HG02884 (cell line): ENCODE results near the gene NCOA1.

ENCODE experiments used
- ATAC-seq: cut with Tn5 transposase; IDR thresholded peaks from one replicate; pipeline ENCODE4 v1.9.1; 2021; ENCODE audit warnings: mild to moderate bottlenecking, moderate library complexity; ENCODE audit not compliant: unreplicated experiment

The NCOA1 gene

GRCh38 chr2:24725956-24726355, 234.9 kb downstream of the NCOA1 start:
- no peak for ATAC-seq

- no peak for ATAC-seq
Measured at GRCh38 chr2:24730481-24730880, 239.4 kb downstream of the NCOA1 start.

GRCh38 chr2:24731040-24731439, 240.0 kb downstream of the NCOA1 start:
- no peak for ATAC-seq

GRCh38 chr2:24731923-24732322, 240.9 kb downstream of the NCOA1 start:
- ATAC-seq: no peak

GRCh38 chr2:24734741-24735140, 243.7 kb downstream of the NCOA1 start:
- no peak for ATAC-seq

- ATAC-seq: no peak
Measured at GRCh38 chr2:24739354-24740025, 248.4 kb downstream of the NCOA1 start.

GRCh38 chr2:24740142-24740541, 249.1 kb downstream of the NCOA1 start:
- ATAC-seq: no peak

GRCh38 chr2:24742730-24743129, 251.7 kb downstream of the NCOA1 start:
- ATAC-seq: no peak

GRCh38 chr2:24743924-24744323, 252.9 kb downstream of the NCOA1 start:
- ATAC-seq: no peak

GRCh38 chr2:24744356-24744755, 253.3 kb downstream of the NCOA1 start:
- no peak for ATAC-seq

GRCh38 chr2:24745825-24746224, 254.8 kb downstream of the NCOA1 start:
- ATAC-seq: no peak

- ATAC-seq: no peak
Measured at GRCh38 chr2:24747299-24747698, 256.2 kb downstream of the NCOA1 start.

GRCh38 chr2:24749069-24749691, 258.1 kb downstream of the NCOA1 start:
- ATAC-seq: no peak

- no peak for ATAC-seq
Measured at GRCh38 chr2:24754985-24755705, 264.1 kb downstream of the NCOA1 start.

GRCh38 chr2:24756789-24757188, 265.7 kb downstream of the NCOA1 start:
- no peak for ATAC-seq

- ATAC-seq: no peak
Measured at GRCh38 chr2:24761866-24762265, 270.8 kb downstream of the NCOA1 start.

GRCh38 chr2:24762518-24762917, 271.5 kb downstream of the NCOA1 start:
- ATAC-seq: no peak

GRCh38 chr2:24763843-24764242, 272.8 kb downstream of the NCOA1 start:
- ATAC-seq: no peak

- no peak for ATAC-seq
Measured at GRCh38 chr2:24766609-24767008, 275.6 kb downstream of the NCOA1 start.

GRCh38 chr2:24768013-24768412, 277.0 kb downstream of the NCOA1 start:
- ATAC-seq: no peak

GRCh38 chr2:24768601-24769000, 277.5 kb downstream of the NCOA1 start:
- ATAC-seq: no peak

- no peak for ATAC-seq
Measured at GRCh38 chr2:24771061-24771460, 280.0 kb downstream of the NCOA1 start.
